Cortex of kidney (tissue), 1 donor: ENCODE measurements around the gene PDE10A.
"Not testable (repeated sequence)": the region's sequence is repeated elsewhere in the genome, so short reads cannot be mapped to it uniquely, and the experiment has no call there.

Experiments
- DNase-seq: peaks from one replicate; lab custom pipeline; 2025; lab: John Stamatoyannopoulos, UW

The PDE10A gene

GRCh38 chr6:165586706-165587105, 76.3 kb downstream of the PDE10A start:
- no peak for DNase-seq

GRCh38 chr6:165585060-165585459, 78.0 kb downstream of the PDE10A start:
- DNase-seq, result no peak

GRCh38 chr6:165584541-165584940, 78.5 kb downstream of the PDE10A start:
- DNase-seq, result no peak

DNA sequence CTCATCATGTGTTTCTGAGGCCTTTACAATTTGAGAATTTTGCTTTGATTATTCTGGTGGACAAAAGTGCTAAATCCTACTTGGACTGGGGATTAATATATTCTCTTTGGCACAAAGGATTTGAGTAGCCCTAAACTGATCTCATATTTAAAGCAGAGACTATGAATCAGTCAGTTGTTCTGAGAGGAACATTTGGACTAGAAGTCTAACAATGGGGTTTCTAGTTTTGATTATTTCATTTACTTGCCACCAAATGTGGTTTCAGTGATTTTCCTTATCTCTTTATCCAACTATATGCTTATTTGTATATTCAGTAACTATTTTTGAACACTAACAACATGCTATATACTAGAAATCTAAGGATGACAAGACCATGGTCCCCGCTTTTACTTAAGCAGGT, 81.4 kb downstream of the PDE10A start:
- no peak for DNase-seq

DNA sequence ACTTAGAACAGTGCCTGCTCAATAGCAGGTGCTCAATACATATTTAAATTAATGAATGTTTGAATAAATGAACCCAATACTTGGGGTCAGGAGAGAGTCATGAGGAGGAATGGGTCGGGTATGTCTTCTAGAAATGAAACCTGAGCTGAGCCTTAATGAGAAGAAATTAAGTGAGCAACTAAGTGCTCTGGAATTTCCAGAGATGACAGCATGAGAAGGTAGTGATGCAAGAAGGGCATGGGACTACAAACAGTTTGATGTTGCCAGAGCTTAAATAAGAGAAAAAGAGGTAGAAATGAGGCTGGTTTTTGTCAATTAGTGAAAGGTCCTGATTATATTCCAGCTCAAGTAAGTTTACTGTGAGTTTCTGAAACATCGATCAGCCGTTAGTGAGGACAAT, 82.9 kb downstream of the PDE10A start:
- no peak for DNase-seq

GRCh38 chr6:165579151-165579550, 83.9 kb downstream of the PDE10A start:
- DNase-seq, result no peak

DNA sequence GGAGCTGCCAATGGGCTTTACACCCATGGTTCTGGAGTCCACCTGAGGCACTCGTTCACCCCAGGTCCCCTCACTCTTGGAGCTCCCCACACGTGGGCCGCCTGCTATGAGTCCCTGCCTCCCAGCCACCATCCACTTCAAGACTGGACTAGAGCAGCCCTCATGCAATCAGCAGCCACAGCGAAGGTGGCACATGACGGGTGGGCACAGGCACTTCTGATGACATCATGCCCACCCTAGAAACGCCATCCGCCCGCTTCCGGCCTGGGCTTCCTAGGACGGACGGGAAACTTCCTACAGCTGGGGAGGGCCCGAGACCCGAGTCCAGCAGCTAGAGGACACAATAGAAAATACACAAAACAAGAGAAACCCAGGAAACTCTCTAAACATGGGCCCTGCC, 85.5 kb downstream of the PDE10A start:
- DNase-seq, result no peak

DNA sequence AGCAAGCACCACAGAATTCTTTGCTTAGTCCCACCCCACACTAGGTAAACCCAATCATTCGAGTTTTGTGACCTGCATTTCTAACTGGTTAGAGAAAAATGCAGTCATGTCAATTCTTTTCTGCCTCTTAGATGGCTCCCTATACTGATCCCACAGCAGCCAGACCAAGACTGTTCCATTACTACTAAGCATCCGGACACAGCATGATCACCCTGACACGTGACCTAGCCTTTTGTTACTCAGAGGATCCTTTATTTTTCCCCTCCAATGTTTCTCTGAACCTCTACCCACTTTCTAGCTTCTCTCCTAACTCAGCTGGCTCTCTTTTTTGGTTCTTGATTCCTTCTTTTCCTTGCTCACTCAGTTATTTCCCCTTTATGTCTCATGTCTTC, 87.9 kb downstream of the PDE10A start:
- no peak for DNase-seq

- no peak for DNase-seq
These were observed 88.6 kb downstream of the PDE10A start for GRCh38 chr6:165574220-165575157.

- no peak for DNase-seq
These were observed 89.4 kb downstream of the PDE10A start for GRCh38 chr6:165573671-165574070.

DNA sequence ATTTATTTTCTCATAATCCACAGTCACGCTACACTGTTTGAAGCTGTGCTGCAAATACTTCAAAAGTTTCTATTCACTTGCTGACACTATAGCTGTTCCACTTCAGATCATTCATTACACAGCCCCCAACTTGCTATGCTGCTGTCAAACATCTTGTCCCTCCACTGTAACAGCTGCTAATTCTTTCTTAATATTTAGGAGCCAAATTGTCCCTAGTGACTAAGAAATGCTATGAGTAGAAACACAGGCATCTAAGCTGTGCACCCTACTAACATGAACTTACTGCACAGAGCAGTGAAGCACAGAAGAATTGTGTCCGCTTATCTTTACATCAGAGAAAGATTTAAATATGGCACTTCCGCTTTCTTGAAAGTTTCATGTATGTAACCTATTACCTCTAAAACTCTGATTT, 91.3 kb downstream of the PDE10A start:
- no peak for DNase-seq

- no peak for DNase-seq
These were observed 91.9 kb downstream of the PDE10A start for GRCh38 chr6:165571068-165571682.

GRCh38 chr6:165568326-165568725, 94.7 kb downstream of the PDE10A start:
- DNase-seq, result no peak

DNA sequence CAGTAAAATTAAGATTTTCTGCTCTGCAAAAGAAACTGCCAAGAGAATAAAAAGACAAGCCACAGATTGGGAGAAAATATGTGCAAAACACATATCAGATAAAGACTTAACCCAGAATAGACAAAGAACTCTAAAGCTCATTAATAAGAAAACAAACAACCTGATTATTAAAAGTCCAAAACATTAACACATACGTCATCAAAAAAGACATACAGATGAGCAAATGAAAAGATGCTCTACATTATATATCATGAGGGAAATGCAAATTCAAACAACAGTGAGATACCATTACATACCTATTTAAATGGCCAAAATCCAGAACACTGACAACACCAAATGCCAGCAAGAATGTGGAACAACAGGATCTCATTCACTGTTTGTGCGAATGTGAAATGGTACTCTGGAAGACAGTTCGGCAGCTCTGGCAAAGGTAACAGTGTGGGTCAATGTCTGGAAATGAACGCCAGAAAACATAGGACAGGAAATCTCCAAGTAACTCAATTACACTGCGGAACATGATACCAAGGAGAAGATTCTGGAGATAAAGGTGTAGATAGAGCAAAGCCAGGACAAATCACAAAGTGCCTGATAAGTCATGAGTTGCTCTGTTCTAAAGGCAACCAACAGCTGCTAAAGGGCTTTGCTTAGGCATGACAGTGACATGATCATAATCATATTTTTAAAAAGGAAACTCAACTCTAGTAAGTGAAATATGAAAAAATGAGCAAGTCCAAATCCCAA, 96.8 kb downstream of the PDE10A start:
- no peak for DNase-seq

GRCh38 chr6:165562421-165563090, 100.5 kb downstream of the PDE10A start:
- no peak for DNase-seq

DNA sequence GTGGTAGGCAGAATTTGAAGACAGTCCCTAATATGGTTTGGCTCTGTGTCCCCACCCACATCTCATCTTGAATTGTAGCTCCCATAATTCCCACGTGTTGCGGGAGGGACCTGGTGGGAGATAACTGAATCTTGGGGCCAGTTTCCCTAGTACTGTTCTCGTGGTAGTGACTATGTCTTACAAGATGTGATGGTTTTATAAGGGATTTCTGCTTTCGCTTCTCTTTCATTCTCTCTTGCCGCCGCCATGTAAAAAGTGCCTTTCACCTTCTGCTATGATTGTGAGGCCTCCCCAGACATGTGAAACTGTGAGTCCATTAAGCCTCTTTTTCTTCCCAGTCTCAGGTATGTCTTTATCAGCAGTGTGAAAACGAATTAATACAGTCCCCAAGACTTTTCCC, 103.4 kb downstream of the PDE10A start:
- no peak for DNase-seq

GRCh38 chr6:165558097-165558496, 104.9 kb downstream of the PDE10A start:
- not testable (repeated sequence) for DNase-seq

DNA sequence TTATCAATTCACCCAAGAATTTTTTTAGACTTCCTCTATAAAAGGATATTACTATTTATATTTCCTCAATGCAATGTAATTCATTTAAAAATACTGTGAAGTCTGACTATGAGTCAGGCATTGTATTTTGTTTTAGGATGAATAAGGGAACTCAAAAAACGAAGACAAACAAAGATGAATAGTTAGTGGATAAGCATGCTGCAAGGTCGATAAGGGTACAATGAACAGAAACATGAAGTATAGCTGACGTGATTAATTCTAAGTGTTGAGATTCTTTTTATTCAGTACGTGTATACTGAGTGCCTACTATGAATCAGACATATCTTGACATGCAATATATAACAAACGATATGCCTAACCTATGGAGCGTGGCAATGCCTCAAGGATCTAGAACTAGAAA, 105.4 kb downstream of the PDE10A start:
- no peak for DNase-seq

DNA sequence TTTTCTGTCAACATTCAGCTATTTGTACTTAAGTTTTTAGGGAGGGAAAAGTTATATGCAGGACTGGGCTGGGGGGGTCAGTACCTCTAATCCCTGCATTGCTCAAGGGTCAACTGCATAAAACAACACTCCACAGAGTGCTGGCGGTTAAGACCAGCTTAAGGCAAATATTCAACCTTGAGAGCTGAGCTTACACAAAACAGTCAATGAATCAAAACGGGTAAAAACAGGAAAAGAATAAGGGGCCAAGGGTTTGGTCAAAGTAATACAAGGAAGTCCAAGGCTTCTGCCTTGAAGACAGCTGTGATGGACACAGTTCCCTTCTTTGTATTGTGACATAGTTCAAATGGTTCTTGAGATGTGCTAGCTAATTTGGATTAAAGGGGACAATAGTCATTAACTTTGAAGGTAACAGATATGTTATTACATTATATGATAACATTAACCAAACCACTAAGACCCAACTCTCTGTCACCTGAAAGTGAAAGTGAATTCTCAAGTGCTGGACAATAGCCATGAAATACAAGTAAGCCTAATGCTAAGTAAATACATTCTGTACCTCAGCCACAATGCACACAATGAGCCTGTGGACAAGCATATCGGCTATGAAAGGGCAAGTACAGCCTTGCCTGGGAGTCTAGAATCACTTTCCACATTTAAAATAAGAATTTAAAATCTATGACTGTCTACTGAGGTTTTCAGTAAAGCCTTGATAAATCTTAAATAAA, 106.8 kb downstream of the PDE10A start:
- no peak for DNase-seq

- DNase-seq, result not testable (repeated sequence)
These were observed 108.4 kb downstream of the PDE10A start for GRCh38 chr6:165554644-165555043.

GRCh38 chr6:165552248-165552736, 110.7 kb downstream of the PDE10A start:
- no peak for DNase-seq
